ENCODE measurements around the gene GLTP. TPM values are rescaled to one million over a fixed set of nuclear protein-coding genes. Genes with fewer than 3 reads are reported as not detected.

The GLTP gene
- total and polyA plus RNA-seq, 2 donors from 2014 or later = 45.9 to 56.4 TPM

- intact Hi-C loops (cut with DNase I) = no loop called here
- DNase-seq (no peak), FAIRE-seq (no peak)
- Histone ChIP-seq H3K4me1 (ENCODE audit: control insufficient read depth in 2 of 3, insufficient read depth in 2 of 3, low read depth in 1 of 3, low read length in 3 of 3) (peaks cover 0 to 26% (median 10%) of the 10 kb centered on the region in 3 donors), H3K27ac (ENCODE audit: low read depth in 2 of 2, low read length in 2 of 2) (peak overlapping the region; percentile 61 to 74), H3K27me3 (ENCODE audit: control insufficient read depth, insufficient read depth, low read length) (no peaks in the 10 kb centered on the region), H3K4me3 (ENCODE audit: low read length in 3 of 3) (peak overlapping the region in 2 of 3 donors; percentile 23 to 48), H3K36me3 (ENCODE audit: control insufficient read depth in 2 of 3, insufficient read depth in 3 of 3, low read length in 3 of 3) (no peaks in the 10 kb centered on the region), H3K9me3 (ENCODE audit: control insufficient read depth in 2 of 3, insufficient read depth in 1 of 3, low read length in 3 of 3) (no peaks in the 10 kb centered on the region), H3K9ac (ENCODE audit: low read length in 3 of 3) (peak overlapping the region in 1 of 3 donors; percentile 51)
- no peak for TF ChIP-seq CTCF (IDR thresholded peaks at IDR 0.05; ENCODE audit: borderline replicate concordance, extremely low read depth, insufficient read depth)
Measured at GRCh38 chr12:109828754-109829511, 51.4 kb downstream of the GLTP start.

- DNase-seq (peak in 1 of 5 donors; percentile 80), FAIRE-seq (no peak)
- intact Hi-C loops (cut with DNase I) = no loop called here
- no peaks in the 10 kb centered on the region for H3K9me3 ChIP-seq (ENCODE audit: control insufficient read depth in 2 of 3, insufficient read depth in 1 of 3, low read length in 3 of 3)
- H3K4me3 ChIP-seq (ENCODE audit: low read length in 3 of 3) = peak overlapping the region in 2 of 3 donors; percentile 23 to 26
- peak overlapping the region; percentile 61 to 74 for H3K27ac ChIP-seq (ENCODE audit: low read depth in 2 of 2, low read length in 2 of 2)
- peaks cover 0 to 28% (median 10%) of the 10 kb centered on the region in 3 donors for H3K4me1 ChIP-seq (ENCODE audit: control insufficient read depth in 2 of 3, insufficient read depth in 2 of 3, low read depth in 1 of 3, low read length in 3 of 3)
- H3K9ac ChIP-seq (ENCODE audit: low read length in 3 of 3) = peak overlapping the region in 1 of 3 donors; percentile 51
- H3K27me3 ChIP-seq (ENCODE audit: control insufficient read depth, insufficient read depth, low read length) = no peaks in the 10 kb centered on the region
- TF ChIP-seq CTCF (IDR thresholded peaks at IDR 0.05; ENCODE audit: borderline replicate concordance, extremely low read depth, insufficient read depth) = no peak
- H3K36me3 ChIP-seq (ENCODE audit: control insufficient read depth in 2 of 3, insufficient read depth in 3 of 3, low read length in 3 of 3) = no peaks in the 10 kb centered on the region
Measured at GRCh38 chr12:109827566-109828550, 52.5 kb downstream of the GLTP start.

GRCh38 chr12:109827080-109827479 is 53.3 kb downstream of the GLTP start:
- DNase-seq (no peak), FAIRE-seq (no peak)
- no peak for TF ChIP-seq CTCF (IDR thresholded peaks at IDR 0.05; ENCODE audit: borderline replicate concordance, extremely low read depth, insufficient read depth)
- H3K27me3 ChIP-seq (ENCODE audit: control insufficient read depth, insufficient read depth, low read length) = no peaks in the 10 kb centered on the region
- H3K27ac ChIP-seq (ENCODE audit: low read depth in 2 of 2, low read length in 2 of 2) = no peak overlapping the region
- H3K4me3 ChIP-seq (ENCODE audit: low read length in 3 of 3) = no peak overlapping the region
- intact Hi-C loops (cut with DNase I) = no loop called here
- no peak overlapping the region for H3K9ac ChIP-seq (ENCODE audit: low read length in 3 of 3)
- H3K4me1 ChIP-seq (ENCODE audit: control insufficient read depth in 2 of 3, insufficient read depth in 2 of 3, low read depth in 1 of 3, low read length in 3 of 3) = peaks cover 0 to 33% (median 16%) of the 10 kb centered on the region in 3 donors
- no peaks in the 10 kb centered on the region for H3K36me3 ChIP-seq (ENCODE audit: control insufficient read depth in 2 of 3, insufficient read depth in 3 of 3, low read length in 3 of 3)
- H3K9me3 ChIP-seq (ENCODE audit: control insufficient read depth in 2 of 3, insufficient read depth in 1 of 3, low read length in 3 of 3) = no peaks in the 10 kb centered on the region

All from kidney (tissue), 14 donors.